IMR-90 (cell line): ENCODE results near the gene PRSS33. TPM values are rescaled to one million over a fixed set of nuclear protein-coding genes. Genes with fewer than 3 reads are reported as not detected.

Experiments
- ATAC-seq: fragments of 200-7000 bp; cut with Tn5 transposase; 2 replicates; pipeline ENCODE4 v1.9.1; 2020; ENCODE audit warnings: low read depth, mild to moderate bottlenecking, moderate library complexity
- BruUV-seq: library from RNA; stranded (reverse); fragments of 400-500 nt; replicated peaks from 2 replicates; lab custom pipeline; 2021; lab: Mats Ljungman, UMichigan
- CTCF ChIA-PET: fragments of 300-600 bp; formaldehyde crosslinking; extraction: SDS; loops from one replicate; lab custom pipeline; 2021; ENCODE audit warnings: antibody characterized with exemption; lab: Yijun Ruan, JAX
- POLR2A ChIA-PET: fragments of 300-600 bp; sonication (Branson Sonifier 250); formaldehyde crosslinking; loops from one replicate; lab custom pipeline; 2022; ENCODE audit warnings: antibody characterized with exemption; ENCODE audit not compliant: unreplicated experiment; lab: Charles Lee
- DNase-seq: peaks from one replicate; pipeline ENCODE4 v3.0.0; 2013
- H2AFZ ChIP-seq: replicated peaks from 2 replicates; pipeline ENCODE3; 2013; ENCODE audit warnings: low read length, mild to moderate bottlenecking; ENCODE audit not compliant: poor library complexity
- H2AK5ac ChIP-seq: 2 replicates; pipeline ENCODE4 v1.6.1; 2013; ENCODE audit warnings: low read depth, low read length, inconsistent platforms
- H2AK9ac ChIP-seq: replicated peaks from 2 replicates; pipeline ENCODE3; 2013; ENCODE audit warnings: mild to moderate bottlenecking, low read depth, low read length, moderate library complexity; ENCODE audit not compliant: poor library complexity
- H2BK120ac ChIP-seq: 2 replicates; pipeline ENCODE4 v1.6.1; 2013; ENCODE audit warnings: low read depth, low read length, inconsistent platforms
- H2BK15ac ChIP-seq: 3 replicates; pipeline ENCODE4 v1.6.1; 2013; ENCODE audit warnings: low read depth, low read length, inconsistent platforms
- H2BK20ac ChIP-seq: 2 replicates; pipeline ENCODE4 v1.6.1; 2013; ENCODE audit warnings: low read depth, mild to moderate bottlenecking, inconsistent platforms, low read length, moderate library complexity
- H2BK5ac ChIP-seq: 2 replicates; pipeline ENCODE4 v1.6.1; 2013; ENCODE audit warnings: mild to moderate bottlenecking, low read depth, low read length, inconsistent platforms; ENCODE audit not compliant: poor library complexity, severe bottlenecking
- H3K14ac ChIP-seq: replicated peaks from 2 replicates; pipeline ENCODE4 v1.6.1; 2013; ENCODE audit warnings: low read depth, low read length, inconsistent platforms
- H3K18ac ChIP-seq: 2 replicates; pipeline ENCODE4 v1.6.1; 2013; ENCODE audit warnings: low read depth, low read length, control low read depth
- H3K23ac ChIP-seq: 2 replicates; pipeline ENCODE4 v1.6.1; 2013; ENCODE audit warnings: low read depth, low read length, inconsistent platforms
- H3K27ac ChIP-seq: 2 replicates; pipeline ENCODE4 v1.5.1; 2013; ENCODE audit warnings: mild to moderate bottlenecking, control low read depth, low read length; ENCODE audit not compliant: insufficient read depth
- H3K27me3 ChIP-seq: 2 replicates; pipeline ENCODE4 v1.6.1; 2013; ENCODE audit warnings: low read length; ENCODE audit not compliant: control insufficient read depth, insufficient read depth
- H3K36me3 ChIP-seq: 2 replicates; pipeline ENCODE4 v1.6.1; 2013; ENCODE audit warnings: low read length, mixed read lengths; ENCODE audit not compliant: control insufficient read depth, insufficient read depth
- H3K4ac ChIP-seq: 2 replicates; pipeline ENCODE4 v1.6.1; 2013; ENCODE audit warnings: low read depth, low read length, inconsistent platforms
- H3K4me1 ChIP-seq: 2 replicates; pipeline ENCODE4 v1.6.1; 2013; ENCODE audit warnings: low read length, mixed read lengths; ENCODE audit not compliant: control insufficient read depth, insufficient read depth
- H3K4me2 ChIP-seq: 2 replicates; pipeline ENCODE4 v1.6.1; 2013; ENCODE audit warnings: low read depth, mild to moderate bottlenecking, control low read depth, low read length, moderate library complexity
- H3K4me3 ChIP-seq: 2 replicates; pipeline ENCODE4 v1.5.1; 2013; ENCODE audit warnings: low read depth, mild to moderate bottlenecking, control low read depth, low read length, moderate library complexity; ENCODE audit not compliant: insufficient read depth
- H3K56ac ChIP-seq: 2 replicates; pipeline ENCODE4 v1.6.1; 2013; ENCODE audit warnings: low read length, inconsistent platforms; ENCODE audit not compliant: insufficient read depth; ENCODE audit errors: extremely low read depth
- H3K79me1 ChIP-seq, 2 experiments: 2 replicates each; pipeline ENCODE4 v1.6.1; 2013; ENCODE audit warnings: low read length in 2 of 2, inconsistent platforms in 1 of 2, low read depth in 1 of 2
- H3K9ac ChIP-seq: 2 replicates; pipeline ENCODE4 v1.6.1; 2013; ENCODE audit warnings: low read depth, low read length, control low read depth
- H3K9me1 ChIP-seq: 2 replicates; pipeline ENCODE4 v1.6.1; 2013; ENCODE audit warnings: low read length, inconsistent platforms; ENCODE audit not compliant: insufficient read depth
- H3K9me3 ChIP-seq: 2 replicates; pipeline ENCODE4 v1.6.1; 2013; ENCODE audit warnings: low read length; ENCODE audit not compliant: control insufficient read depth, insufficient read depth
- H4K20me1 ChIP-seq: 2 replicates; pipeline ENCODE4 v1.6.1; 2013; ENCODE audit warnings: low read length, inconsistent platforms; ENCODE audit not compliant: insufficient read depth
- H4K5ac ChIP-seq: 2 replicates; pipeline ENCODE4 v1.6.1; 2013; ENCODE audit warnings: mild to moderate bottlenecking, low read depth, low read length, control low read depth
- H4K8ac ChIP-seq, 2 experiments: 2 replicates each; pipeline ENCODE4 v1.6.1; 2013; ENCODE audit warnings: low read depth in 2 of 2, low read length in 2 of 2, control low read depth in 1 of 2, inconsistent platforms in 1 of 2
- H4K91ac ChIP-seq: 2 replicates; pipeline ENCODE4 v1.6.1; 2013; ENCODE audit warnings: low read depth, low read length, inconsistent platforms; ENCODE audit not compliant: insufficient read depth
- CHD1 ChIP-seq: IDR thresholded peaks from 2 replicates; pipeline ENCODE4 v1.6.1; 2012; ENCODE audit warnings: low read depth, low read length, improper control_type of control experiment
- MXI1 ChIP-seq: IDR thresholded peaks from 2 replicates; pipeline ENCODE4 v1.6.1; 2012; ENCODE audit warnings: low read depth, mild to moderate bottlenecking, low read length, moderate library complexity, borderline replicate concordance
- NFE2L2 ChIP-seq: fragments of 150-350 bp; IDR thresholded peaks from 2 replicates; pipeline ENCODE4 v1.6.1; 2016; ENCODE audit warnings: low read depth, mild to moderate bottlenecking, low read length
- RAD21 ChIP-seq: IDR thresholded peaks from 2 replicates; pipeline ENCODE4 v1.6.1; 2012; ENCODE audit warnings: low read length, improper control_type of control experiment
- RCOR1 ChIP-seq: IDR thresholded peaks from 2 replicates; pipeline ENCODE4 v1.6.1; 2012; ENCODE audit warnings: mild to moderate bottlenecking, low read length, improper control_type of control experiment; ENCODE audit not compliant: insufficient replicate concordance
- RFX5 ChIP-seq: IDR thresholded peaks from 2 replicates; pipeline ENCODE4 v1.8.0; 2012; ENCODE audit warnings: low read depth, mild to moderate bottlenecking, low read length, moderate library complexity
- SMC3 ChIP-seq: fragments of 150-350 bp; IDR thresholded peaks from 2 replicates; pipeline ENCODE4 v1.6.1; 2016; ENCODE audit warnings: low read depth, mild to moderate bottlenecking, antibody characterized with exemption, low read length, moderate library complexity
- WGBS, 2 experiments: methylation state at CpG; one replicate each; pipeline versions ENCODE4 v1.1.5 to v1.1.7; 2013; ENCODE audit warnings: missing lambda C conversion rate in 2 of 2; ENCODE audit not compliant: insufficient read length in 1 of 2; ENCODE audit errors: extremely low coverage in 2 of 2; 5-methylcytosine and 5-hydroxymethylcytosine counted together
- dilution Hi-C: fragments of 300-500 bp; cut with HindIII; formaldehyde crosslinking; loops from one replicate; pipeline ENCODE4 v1.14.3; 2018; ENCODE audit warnings: low sequenced_read_pairs; ENCODE audit not compliant: unreplicated experiment
- in situ Hi-C: fragments of 300-500 bp; cut with MboI; formaldehyde crosslinking; loops from 3 replicates; pipeline ENCODE4 v1.14.3; 2019; ENCODE audit warnings: low sequenced_read_pairs, inconsistent platforms, mixed read lengths
- intact Hi-C: fragments of 100-400 bp; cut with micrococcal nuclease; formaldehyde crosslinking; loops from 2 replicates; pipeline ENCODE4 v1.10.0; 2022
- polyA plus RNA-seq, 3 experiments: library from polyadenylated mRNA; depleted of rRNA; stranded (reverse); fragments of >200 nt; gene quantifications; 2 replicates each; pipeline ENCODE4 v1.2.3, GENCODE V29; 2012; ENCODE audit warnings: low replicate concordance in 1 of 3
- total RNA-seq: library from RNA; depleted of rRNA; stranded (reverse); fragments of >200 nt; gene quantifications from 2 replicates; pipeline ENCODE4 v1.2.3, GENCODE V29; 2012
- TF ChIP-seq, protein P1 (sequence below): conservative IDR thresholded peaks from 2 replicates; pipeline ENCODE4 v1.5.1; 2012; ENCODE audit warnings: mild to moderate bottlenecking, low read depth, low read length, improper control_type of control experiment

Gene PRSS33
- total and polyA plus RNA-seq, 2 of the 4 experiments (the other 2 are of a cell fraction) = not detected

DNA sequence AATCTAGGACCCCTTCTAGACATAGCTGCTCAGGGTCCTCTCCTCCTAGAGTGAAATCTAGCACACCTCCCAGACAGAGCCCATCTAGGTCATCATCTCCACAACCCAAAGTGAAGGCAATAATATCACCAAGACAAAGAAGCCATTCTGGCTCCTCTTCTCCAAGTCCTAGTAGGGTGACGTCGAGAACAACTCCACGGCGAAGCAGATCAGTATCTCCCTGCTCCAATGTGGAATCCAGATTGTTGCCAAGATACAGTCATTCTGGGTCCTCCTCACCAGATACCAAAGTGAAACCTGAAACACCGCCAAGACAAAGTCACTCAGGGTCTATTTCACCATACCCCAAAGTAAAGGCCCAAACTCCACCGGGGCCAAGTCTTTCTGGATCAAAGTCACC lies 24.2 kb downstream of the PRSS33 start:
- no peak overlapping the region for H2BK5ac ChIP-seq
- no peaks in the 10 kb centered on the region; the same call in 1 of the 2 replicates for H3K9me3 ChIP-seq
- H2AFZ ChIP-seq = no peak overlapping the region
- no peaks in the 10 kb centered on the region; the same call in 1 of the 2 replicates for H3K9me1 ChIP-seq
- no peaks in the 10 kb centered on the region for H3K27me3 ChIP-seq
- BruUV-seq = no TSS peak
- no peak overlapping the region for H2BK20ac ChIP-seq
- no peak overlapping the region for H3K14ac ChIP-seq
- no peak overlapping the region for H3K56ac ChIP-seq
- no peak overlapping the region for H2BK120ac ChIP-seq
- H2AK5ac ChIP-seq = no peak overlapping the region
- CTCF ChIA-PET = no interaction called here
- dilution Hi-C loops (no loop called here), intact Hi-C loops (no loop called here), in situ Hi-C loops (no loop called here)
- H2AK9ac ChIP-seq = no peak overlapping the region
- H3K18ac ChIP-seq = no peak overlapping the region
- H4K5ac ChIP-seq = no peak overlapping the region
- no peak overlapping the region for H3K4ac ChIP-seq
- no peak overlapping the region for H3K23ac ChIP-seq
- H4K91ac ChIP-seq = no peak overlapping the region
- ATAC-seq (no peak), DNase-seq (no peak)
- H3K27ac ChIP-seq = no peak overlapping the region
- H4K8ac ChIP-seq = no peak overlapping the region
- 100% methylated on average over 2 of the region's 6 CpGs; no CpG with 5 or more reads in 1 of the 2 experiments for WGBS, 2 experiments
- H3K4me3 ChIP-seq = no peak overlapping the region
- H2BK15ac ChIP-seq = no peak overlapping the region
- H3K79me1 ChIP-seq = peaks cover 57 to 91% of the 10 kb centered on the region in 2 experiments
- POLR2A ChIA-PET = interaction anchor here (0.7 kb wide), 1 partner anchor 10 kb away, joined by 3 read pairs; the partner anchor contains the start of gene SRRM2
- peaks cover 81% of the 10 kb centered on the region for H4K20me1 ChIP-seq
- no peak overlapping the region for H3K4me2 ChIP-seq
- TF ChIP-seq RFX5 (no peak), RAD21 (no peak), RCOR1 (no peak), CHD1 (no peak), SMC3 (no peak), NFE2L2 (no peak), MXI1 (no peak)
- TF ChIP-seq, protein P1, sequence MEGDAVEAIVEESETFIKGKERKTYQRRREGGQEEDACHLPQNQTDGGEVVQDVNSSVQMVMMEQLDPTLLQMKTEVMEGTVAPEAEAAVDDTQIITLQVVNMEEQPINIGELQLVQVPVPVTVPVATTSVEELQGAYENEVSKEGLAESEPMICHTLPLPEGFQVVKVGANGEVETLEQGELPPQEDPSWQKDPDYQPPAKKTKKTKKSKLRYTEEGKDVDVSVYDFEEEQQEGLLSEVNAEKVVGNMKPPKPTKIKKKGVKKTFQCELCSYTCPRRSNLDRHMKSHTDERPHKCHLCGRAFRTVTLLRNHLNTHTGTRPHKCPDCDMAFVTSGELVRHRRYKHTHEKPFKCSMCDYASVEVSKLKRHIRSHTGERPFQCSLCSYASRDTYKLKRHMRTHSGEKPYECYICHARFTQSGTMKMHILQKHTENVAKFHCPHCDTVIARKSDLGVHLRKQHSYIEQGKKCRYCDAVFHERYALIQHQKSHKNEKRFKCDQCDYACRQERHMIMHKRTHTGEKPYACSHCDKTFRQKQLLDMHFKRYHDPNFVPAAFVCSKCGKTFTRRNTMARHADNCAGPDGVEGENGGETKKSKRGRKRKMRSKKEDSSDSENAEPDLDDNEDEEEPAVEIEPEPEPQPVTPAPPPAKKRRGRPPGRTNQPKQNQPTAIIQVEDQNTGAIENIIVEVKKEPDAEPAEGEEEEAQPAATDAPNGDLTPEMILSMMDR = no peak
- no peaks in the 10 kb centered on the region for H3K4me1 ChIP-seq
- H3K9ac ChIP-seq = no peak overlapping the region
- H3K36me3 ChIP-seq = peaks cover 90% of the 10 kb centered on the region
